Stimulated activated CD4-positive, alpha-beta T cell treated with anti-CD3 and anti-CD28 coated beads, TNF-alpha, amount 100 ng/mL, for 1 hour (primary cell): ENCODE measurements around the gene PLCL1.
"Not testable (repeated sequence)": the region's sequence is repeated elsewhere in the genome, so short reads cannot be mapped to it uniquely, and the experiment has no call there.

ENCODE experiments used
- DNase-seq, 3 donors: peaks; one replicate each; pipeline ENCODE4 v3.0.0-alpha.2; 2020; ENCODE audit warnings: low read depth in 3 of 3, low spot score in 1 of 3

Gene PLCL1

GRCh38 chr2:197993830-197994229 lies 189.4 kb downstream of the PLCL1 start:
- no peak for DNase-seq

DNA sequence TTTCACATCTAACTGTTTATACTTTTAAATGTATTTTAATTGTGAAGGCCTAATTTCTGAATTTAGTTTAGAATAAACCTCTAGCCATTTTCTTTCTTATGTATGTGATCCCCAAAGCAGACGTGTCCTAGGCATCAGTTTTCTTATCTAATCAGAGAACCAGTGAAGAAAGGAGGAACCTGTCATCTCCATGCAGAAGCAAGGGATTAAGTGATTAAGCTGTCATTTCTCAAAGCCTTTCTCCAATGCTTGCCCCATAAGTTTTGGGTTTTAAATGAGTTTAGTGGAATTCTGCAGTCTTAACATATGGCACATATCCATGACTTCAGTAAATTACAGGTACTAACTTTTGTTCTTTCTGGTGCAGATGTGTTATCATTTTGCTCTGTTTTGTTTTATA lies 190.4 kb downstream of the PLCL1 start:
- DNase-seq, result no peak

GRCh38 chr2:197996583-197996982 lies 192.2 kb downstream of the PLCL1 start:
- no peak for DNase-seq

DNA sequence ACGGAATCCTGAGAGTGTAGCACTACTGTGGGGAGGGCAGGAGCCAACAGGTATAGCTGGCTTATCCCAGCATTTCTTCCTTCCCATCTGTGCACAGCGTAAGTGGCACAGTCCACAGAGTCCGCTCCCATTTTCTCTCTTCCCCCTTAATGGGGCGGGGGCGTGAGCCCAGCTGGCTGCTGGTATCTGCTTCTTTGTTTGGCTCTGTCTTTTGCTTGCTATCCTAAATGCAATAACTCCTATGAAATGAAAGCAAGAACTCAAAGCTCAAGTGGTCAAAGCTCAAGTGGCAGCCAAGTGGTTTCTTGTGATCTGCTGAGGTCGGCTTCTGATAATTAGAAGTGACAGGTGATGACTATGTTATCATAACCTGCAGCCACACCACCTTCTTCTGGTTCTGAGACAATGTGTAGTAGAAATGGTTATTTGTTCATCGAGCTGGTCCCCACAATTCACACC lies 192.7 kb downstream of the PLCL1 start:
- DNase-seq, result no peak

DNA sequence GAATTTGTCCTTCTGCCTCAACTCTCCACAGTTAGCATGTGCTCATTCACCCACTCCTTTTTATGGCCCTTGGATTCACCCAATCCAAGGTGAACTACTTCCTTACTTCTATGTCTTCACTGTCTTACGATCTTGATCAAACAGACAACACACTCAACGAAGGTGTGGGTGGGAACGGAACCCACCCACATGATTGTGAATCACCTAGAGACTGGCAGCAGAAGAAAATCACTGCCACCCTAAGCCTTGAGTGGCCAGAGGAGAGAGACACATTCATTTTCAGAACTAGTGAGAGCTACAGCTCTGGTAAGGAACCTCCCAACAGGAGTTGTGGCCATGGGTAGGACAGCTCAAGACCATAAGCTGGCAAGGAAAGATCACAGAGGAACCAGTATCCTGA lies 194.3 kb downstream of the PLCL1 start:
- no peak for DNase-seq

DNA sequence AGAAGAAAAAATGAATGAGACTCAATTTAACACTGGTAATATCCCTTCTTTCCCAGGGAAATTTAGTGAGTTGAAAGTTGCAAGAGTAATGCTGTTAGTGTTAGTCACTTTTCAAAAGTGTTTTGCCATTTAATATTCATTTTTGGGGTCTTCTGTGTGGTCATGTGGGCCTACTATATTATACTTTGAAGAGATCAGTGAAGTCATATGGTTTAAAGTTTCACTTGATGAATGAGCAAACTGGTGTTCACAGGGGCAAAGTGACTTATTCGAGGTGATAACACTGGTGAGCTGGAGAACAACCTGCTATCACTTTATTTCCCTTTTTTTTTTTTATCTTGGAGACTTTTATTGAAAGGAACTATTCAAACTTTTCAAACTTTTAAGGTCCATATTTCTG lies 196.0 kb downstream of the PLCL1 start:
- DNase-seq, result no peak

DNA sequence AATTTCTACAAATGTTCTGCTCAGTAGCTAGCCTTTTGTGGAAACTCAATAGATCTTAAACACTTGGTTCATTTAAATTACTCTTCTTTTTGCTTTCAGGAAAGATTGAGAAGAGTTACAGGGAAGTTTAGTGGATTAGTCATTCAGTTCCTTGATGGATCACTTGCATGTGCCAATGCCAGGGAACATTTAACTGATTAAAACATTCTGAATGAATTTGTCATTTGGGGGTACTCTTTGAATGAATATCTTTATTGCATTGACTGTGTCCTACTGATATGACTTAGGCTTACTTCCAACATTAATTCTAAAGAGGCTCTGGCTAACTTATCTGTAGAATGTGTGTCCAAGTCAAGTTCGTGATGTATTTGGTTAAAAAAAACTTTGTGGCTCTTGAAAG lies 199.8 kb downstream of the PLCL1 start:
- no peak for DNase-seq

- DNase-seq, result peak in 1 of 3 donors; percentile 7
Measured at GRCh38 chr2:198004921-198005829, 200.8 kb downstream of the PLCL1 start.

- DNase-seq, result no peak
Measured at GRCh38 chr2:198006733-198007132, 202.3 kb downstream of the PLCL1 start.

- no peak for DNase-seq
Measured at GRCh38 chr2:198008230-198008629, 203.8 kb downstream of the PLCL1 start.

DNA sequence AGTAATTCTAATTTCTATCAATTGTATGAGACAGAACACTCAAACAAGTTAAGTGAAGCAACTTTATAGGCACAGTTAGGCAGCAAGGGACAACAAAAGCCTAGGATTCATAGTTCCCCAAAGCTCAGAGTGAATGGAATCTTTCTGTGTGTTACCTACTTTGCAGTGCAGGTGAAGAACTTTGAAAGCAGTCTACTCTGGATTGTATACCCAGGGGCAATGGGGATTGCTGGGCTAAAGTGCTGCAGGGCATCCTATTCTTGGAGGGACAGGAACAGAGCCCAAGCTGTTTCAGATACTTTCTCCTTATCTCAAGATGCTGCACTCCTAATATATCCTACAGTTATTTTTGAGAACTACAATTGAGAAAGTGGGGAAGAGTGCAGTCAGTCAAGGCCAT lies 207.6 kb downstream of the PLCL1 start:
- no peak for DNase-seq

DNA sequence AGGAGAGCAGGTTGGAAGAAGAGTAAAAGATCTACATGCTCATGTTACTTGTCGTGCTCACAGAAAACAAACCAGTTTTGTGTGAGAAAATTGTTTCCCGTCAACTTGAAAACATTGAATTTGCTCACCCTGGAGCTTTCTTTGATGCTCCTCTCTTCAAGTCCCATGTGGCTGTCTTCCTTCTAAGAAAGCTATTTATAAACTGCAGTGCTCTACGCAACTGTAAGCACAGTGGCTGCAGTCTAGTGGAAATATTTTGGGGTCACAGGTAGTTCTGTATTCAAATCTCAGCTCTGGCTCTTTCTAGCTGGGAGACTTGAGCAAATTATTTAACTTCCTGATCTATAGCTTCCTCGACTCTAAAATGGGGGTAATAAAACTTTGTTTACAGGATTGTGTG lies 211.8 kb downstream of the PLCL1 start:
- DNase-seq, result no peak

GRCh38 chr2:198017068-198017467 lies 212.7 kb downstream of the PLCL1 start:
- no peak for DNase-seq

DNA sequence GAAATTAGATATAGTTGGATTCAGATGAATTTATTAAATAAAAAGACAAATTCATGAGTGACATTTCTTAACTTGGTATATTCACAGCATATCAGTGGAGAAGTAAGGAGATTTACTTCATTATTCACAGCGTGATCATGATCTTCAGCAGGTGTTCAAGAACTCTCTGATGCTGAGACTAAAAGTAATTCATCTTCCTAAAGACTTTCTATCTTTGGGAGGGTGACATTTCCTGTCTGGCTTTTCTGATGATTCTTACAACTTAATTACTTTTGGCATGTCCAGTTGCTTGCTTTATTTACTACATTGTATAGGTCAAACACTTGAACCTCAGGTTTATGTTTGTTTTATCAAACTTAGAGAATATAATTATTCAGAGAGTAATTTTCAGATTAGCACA lies 224.6 kb downstream of the PLCL1 start:
- no peak for DNase-seq

- not testable (repeated sequence) for DNase-seq
Measured at GRCh38 chr2:198029576-198029975, 225.2 kb downstream of the PLCL1 start.

DNA sequence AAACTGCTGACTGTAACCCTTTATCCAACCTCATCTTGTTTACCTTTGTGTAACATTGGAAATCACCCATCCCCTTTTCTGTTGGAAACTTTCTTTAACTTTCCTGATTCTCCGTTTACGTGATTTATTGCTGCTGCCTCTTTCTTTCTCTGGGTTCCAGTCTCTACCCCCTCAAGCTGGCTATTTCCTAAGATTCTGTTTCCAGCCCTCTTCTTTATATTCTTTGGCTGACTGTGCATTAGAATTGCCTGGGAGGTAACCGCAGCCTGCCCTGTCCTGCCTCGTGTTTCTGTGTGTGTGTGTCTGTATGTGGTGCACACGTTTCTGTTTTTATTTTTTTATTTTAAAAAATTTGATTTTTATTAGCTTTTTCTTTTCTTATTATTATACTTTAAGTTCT lies 229.2 kb downstream of the PLCL1 start:
- DNase-seq, result no peak

DNA sequence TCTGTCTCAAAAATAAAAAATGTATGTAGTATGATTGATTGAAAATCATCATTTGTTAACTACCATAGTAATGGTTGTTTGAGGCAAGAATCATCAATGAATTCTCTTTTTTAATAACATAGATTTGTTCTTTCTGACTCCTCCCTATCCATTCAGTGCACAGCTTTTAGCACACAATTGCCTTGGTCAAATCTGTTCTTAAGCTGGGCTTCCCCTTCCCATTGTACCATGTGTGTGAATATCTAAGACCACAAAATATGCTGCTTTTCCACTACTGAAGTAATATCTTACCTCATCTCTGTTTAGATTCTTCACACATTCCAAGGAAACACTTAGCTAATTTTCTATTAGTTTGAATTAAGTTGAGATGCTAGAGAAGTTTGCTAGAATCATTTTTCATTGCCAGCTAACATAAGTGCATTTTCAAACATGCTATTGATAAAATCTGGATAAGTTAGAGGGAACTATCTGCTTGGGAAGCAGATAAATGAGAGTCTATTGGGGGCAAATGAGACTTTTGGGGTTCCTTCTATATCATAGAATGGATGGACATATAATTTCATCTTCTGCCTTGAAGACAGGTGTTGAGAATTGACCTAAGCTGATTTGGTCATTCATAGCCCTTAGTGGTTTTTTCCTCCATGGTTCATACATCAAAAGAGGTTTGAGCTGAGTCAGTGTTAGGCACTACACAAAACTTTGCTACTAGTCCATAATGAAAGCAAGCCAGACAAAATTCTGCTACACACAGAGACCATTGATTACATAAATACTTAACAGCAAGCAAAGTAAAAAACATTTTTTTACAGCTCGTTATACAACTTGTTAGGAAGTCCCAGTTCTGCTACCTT lies 231.9 kb downstream of the PLCL1 start:
- DNase-seq, result no peak

GRCh38 chr2:198040835-198041234 lies 236.4 kb downstream of the PLCL1 start:
- DNase-seq, result no peak

DNA sequence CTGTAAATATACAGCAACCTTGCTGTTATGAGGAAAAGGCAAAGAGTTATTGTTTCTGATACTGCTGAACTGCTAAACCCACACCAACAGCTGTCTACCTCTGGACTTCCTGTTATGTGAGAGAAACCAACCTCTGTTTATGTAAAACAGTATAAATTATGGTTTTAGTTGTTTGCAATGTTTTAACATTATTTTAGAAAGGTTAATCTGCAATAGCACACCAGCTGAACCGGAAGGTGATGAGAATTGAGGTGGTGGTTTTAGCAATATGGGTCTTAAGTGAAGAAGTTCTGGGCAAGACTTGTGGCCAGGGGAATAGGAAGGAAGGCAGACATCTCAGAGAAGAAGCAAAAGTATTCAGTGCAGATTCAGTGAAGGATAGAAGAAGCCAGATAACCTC lies 237.8 kb downstream of the PLCL1 start:
- no peak for DNase-seq

- DNase-seq, result no peak
Measured at GRCh38 chr2:198044777-198045176, 240.4 kb downstream of the PLCL1 start.

DNA sequence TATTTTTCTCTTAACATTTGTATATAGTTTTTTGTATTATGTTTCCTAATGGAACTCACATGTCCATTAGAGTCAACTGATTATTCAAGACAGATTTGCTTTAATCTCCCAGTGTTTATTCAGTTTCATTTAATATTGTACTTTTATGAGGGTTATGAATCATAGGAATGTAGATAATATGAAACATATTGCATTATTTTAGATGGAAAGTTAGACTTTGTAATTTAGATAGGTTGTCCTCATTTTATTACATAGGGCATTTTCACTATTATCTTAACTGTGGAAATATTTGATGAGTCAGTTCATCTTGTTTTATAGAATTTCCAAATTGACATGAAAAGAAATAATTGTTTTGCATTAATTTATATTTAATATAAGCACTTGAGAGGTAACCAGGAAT lies 240.8 kb downstream of the PLCL1 start:
- DNase-seq, result no peak

DNA sequence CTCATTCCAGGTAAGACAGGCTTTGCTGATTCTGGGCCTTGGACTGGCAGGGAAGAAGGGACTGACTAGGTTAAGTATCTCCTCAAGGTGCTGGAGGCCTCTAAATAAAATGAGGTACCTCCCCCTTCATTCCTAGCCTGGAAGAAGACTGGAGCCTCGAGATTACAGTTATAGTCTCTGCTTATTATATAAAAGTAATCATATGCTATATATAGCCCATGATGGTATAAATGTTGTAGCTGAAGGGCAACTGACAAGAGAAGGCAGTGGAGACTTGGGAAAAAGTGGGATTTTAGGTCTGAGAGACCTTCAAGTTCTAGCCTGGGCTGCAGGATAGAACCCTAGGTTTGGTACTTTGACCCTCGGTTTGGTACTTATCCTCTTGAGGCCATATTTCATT lies 248.3 kb downstream of the PLCL1 start:
- DNase-seq, result no peak
